ENCODE measurements around the gene KRT39.

Gene KRT39

DNA sequence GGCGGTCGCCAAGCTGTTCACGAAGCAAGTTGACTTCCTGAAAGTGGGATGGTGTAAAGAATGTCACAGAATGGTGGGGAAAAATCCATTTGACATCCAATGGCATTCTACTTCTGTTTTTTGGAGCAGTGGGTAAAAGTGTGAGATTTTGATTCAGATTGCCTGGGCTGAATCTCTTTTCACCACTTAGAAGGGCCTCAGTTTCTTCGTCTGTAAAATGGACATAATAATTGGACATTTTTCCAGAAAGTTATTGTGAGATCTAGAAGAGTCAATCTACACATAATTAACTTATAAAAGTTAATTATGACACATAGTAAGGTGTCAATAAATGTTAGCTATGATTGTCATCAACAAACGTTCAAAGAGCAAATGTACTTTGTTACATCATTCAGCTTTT is 14.4 kb upstream of the KRT39 start:
- DNase-seq (ENCODE audit: insufficient read length, low spot score) (no peak), FAIRE-seq (no peak)
- TF ChIP-seq, protein P1, sequence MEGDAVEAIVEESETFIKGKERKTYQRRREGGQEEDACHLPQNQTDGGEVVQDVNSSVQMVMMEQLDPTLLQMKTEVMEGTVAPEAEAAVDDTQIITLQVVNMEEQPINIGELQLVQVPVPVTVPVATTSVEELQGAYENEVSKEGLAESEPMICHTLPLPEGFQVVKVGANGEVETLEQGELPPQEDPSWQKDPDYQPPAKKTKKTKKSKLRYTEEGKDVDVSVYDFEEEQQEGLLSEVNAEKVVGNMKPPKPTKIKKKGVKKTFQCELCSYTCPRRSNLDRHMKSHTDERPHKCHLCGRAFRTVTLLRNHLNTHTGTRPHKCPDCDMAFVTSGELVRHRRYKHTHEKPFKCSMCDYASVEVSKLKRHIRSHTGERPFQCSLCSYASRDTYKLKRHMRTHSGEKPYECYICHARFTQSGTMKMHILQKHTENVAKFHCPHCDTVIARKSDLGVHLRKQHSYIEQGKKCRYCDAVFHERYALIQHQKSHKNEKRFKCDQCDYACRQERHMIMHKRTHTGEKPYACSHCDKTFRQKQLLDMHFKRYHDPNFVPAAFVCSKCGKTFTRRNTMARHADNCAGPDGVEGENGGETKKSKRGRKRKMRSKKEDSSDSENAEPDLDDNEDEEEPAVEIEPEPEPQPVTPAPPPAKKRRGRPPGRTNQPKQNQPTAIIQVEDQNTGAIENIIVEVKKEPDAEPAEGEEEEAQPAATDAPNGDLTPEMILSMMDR (IDR thresholded peaks at IDR 0.05; ENCODE audit: insufficient read depth, missing control alignments) = no peak

DNA sequence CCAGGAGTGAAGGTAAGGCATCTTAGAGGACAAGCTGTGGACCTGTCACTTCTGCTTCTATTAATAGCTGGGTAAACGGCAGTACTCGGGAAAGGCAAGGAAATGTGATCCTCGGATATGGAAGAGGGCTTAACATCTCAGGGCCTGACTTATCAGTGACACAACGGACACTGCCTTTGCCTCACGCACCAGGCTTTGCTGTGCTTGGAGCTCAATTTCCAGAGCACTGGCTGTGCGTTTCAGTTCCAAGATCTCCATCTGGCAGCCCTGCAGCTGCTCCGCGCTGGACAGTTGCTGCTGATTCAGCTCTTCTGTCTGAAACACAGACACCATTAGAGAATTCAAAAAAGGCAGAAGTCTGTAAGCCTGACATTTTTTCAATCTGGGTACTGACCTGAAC is 13.8 kb upstream of the KRT39 start:
- no peak for DNase-seq (ENCODE audit: insufficient read length, low spot score)
- TF ChIP-seq, protein P1 (IDR thresholded peaks at IDR 0.05; ENCODE audit: insufficient read depth, missing control alignments) = no peak
- FAIRE-seq = no peak

DNA sequence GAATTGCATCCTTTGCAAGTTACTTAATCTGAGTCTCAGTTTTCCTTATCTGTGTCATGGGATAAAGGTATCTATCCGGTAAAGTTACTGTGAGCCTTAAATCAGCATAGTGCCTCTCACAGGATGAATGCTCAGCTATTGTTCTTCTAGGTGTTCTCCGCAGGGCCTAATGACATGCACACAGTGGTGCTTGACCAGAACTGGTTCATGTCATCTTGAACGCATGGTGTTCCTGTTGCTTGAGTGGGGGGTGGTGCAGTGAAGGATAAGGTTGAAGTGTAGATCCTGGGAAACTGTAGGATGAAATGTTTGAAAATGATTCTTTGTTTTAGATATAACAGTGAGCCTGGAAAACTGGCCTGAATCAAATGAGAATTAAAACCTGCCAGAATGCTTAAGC is 13.4 kb upstream of the KRT39 start:
- DNase-seq (ENCODE audit: insufficient read length, low spot score) (no peak), FAIRE-seq (no peak)
- TF ChIP-seq, protein P1 (IDR thresholded peaks at IDR 0.05; ENCODE audit: insufficient read depth, missing control alignments) = no peak

DNA sequence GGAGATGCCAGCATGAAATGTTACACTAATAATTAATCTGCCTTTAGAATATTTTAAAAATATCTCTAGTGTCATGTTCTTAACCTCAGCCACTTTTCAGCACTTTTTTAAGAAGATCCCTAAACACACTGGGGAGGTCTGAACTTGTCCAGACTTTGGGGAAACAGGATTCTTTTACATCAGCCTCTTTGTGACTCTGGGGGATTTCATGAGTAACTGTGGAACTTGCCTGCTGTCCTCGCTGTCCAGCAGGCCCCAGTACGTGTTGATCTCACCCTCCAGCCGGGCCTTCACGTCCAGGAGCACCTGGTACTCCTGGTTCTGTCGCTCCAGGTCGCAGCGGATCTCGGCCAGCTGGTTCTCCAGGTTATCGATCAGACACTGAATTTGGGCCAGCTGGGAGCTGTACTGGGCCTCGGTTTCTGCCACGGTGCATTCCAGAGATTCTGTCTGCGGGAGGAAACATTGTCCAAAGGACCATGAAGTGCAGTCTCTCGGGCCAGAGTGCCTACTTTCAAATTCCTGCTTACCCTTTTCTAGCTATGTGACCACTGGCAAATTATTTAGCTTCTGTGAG is 11.9 kb upstream of the KRT39 start:
- DNase-seq (ENCODE audit: insufficient read length, low spot score) = no peak
- no peak for FAIRE-seq
- TF ChIP-seq, protein P1 (IDR thresholded peaks at IDR 0.05; ENCODE audit: insufficient read depth, missing control alignments) = no peak

DNA sequence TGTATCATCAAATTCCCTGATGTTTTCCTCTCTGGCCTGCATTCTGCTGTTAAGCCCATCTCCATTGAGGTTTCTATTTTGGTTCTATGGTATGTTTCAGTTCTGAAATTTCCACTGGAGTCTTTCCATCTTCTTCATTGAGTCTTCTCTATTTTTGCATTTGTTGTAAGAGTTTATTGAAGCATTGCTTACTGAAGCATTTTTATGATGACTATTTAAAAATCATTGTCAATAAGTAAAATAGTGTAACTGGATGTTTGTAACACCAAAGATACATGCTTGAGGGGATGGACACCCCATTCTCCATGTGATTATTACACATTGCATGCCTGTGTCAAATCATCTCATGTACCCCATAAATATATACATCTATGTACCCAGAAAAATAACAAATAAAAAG is 8.8 kb upstream of the KRT39 start:
- DNase-seq (ENCODE audit: insufficient read length, low spot score) (no peak), FAIRE-seq (no peak)
- TF ChIP-seq, protein P1 (IDR thresholded peaks at IDR 0.05; ENCODE audit: insufficient read depth, missing control alignments) = no peak

DNA sequence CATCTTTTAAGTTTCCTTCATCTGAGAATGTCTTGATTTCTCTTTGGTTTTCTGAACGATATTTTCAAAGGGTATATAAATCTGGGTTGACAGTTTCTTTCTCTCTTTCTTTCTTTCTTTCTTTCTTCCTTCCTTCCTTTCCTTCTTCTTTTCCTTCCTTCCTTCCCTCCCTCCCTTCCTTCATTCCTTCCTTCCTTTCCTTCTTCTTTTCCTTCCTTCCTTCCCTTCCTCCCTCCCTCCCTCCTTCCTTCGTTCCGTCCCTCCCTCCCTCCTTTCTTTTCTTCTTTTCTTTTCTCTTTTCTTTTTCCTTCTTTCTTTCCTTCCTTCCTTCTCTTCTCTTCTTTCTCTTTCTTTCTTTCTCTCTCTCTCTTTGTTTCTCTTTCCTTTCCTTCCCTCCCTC is 7.6 kb upstream of the KRT39 start:
- no peak for DNase-seq (ENCODE audit: insufficient read length, low spot score)
- TF ChIP-seq, protein P1 (IDR thresholded peaks at IDR 0.05; ENCODE audit: insufficient read depth, missing control alignments) = no peak
- FAIRE-seq = no peak

DNA sequence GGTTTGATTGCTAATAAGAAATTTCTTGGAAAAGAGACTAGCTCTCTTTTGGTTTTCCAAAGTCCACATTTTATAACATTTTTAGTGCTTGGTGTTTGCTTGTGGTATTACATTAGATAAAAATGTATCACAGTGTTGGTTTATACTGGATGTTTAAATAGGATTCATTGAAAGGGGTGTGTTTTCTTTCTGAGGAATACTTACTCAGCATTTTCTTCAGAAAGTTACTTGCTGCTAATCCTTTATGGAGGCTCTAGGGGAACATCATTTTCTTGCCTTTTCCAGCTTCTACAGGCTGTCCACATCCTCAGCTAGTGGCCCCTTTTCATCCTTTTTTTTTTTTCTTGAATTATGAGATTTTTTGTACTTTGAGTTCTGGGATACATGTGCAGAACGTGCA is 834 bp upstream of the KRT39 start:
- TF ChIP-seq, protein P1 (IDR thresholded peaks at IDR 0.05; ENCODE audit: insufficient read depth, missing control alignments) = no peak
- no peak for FAIRE-seq
- no peak for DNase-seq (ENCODE audit: insufficient read length, low spot score)

Data from D721Med (cell line).